ENCODE results near the gene CNN1. TPM values are rescaled to one million over a fixed set of nuclear protein-coding genes. Genes with fewer than 3 reads are reported as not detected.

Gene CNN1
- total and polyA plus RNA-seq, 2 of the 13 experiments (the other 11 are each of a cell fraction or from before 2014, with no cell fraction given) = 0.70 to 1.1 TPM

- no peaks in the 10 kb centered on the region for H3K9me3 ChIP-seq (ENCODE audit: low read length)
- no peak overlapping the region for H3K27ac ChIP-seq (ENCODE audit: extremely low read length, insufficient read depth, low read length)
- no peak overlapping the region for H3K9ac ChIP-seq (ENCODE audit: insufficient read depth, low read depth, low read length)
- H3K4me2 ChIP-seq (ENCODE audit: low read depth, low read length) = no peak overlapping the region
- ChIA-PET CTCF (ENCODE audit: low intra/inter-chr PET ratio, low total read pairs) (no interaction called here), POLR2A (no interaction called here)
- H3K79me2 ChIP-seq (ENCODE audit: insufficient read depth, low read length) = no peaks in the 10 kb centered on the region
- TF ChIP-seq HNF1B (CRISPR knock-in tag; IDR thresholded peaks at IDR 0.05) = no peak
- TF ChIP-seq BCL3 (CRISPR knock-in tag; IDR thresholded peaks at IDR 0.05) = no peak
- TF ChIP-seq STAG1 (CRISPR knock-in tag; IDR thresholded peaks at IDR 0.05) = no peak
- no peak for TF ChIP-seq PAF1 (CRISPR knock-in tag; IDR thresholded peaks at IDR 0.05)
- TF ChIP-seq CSRNP2 (CRISPR knock-in tag; conservative IDR thresholded peaks at IDR 0.05; ENCODE audit: low read depth) = no peak
- TF ChIP-seq PLRG1 (conservative IDR thresholded peaks at IDR 0.05) = no peak
- no peak for TF ChIP-seq BRD4 (CRISPR knock-in tag; IDR thresholded peaks at IDR 0.05)
- peaks cover 5 to 15% of the 10 kb centered on the region in 2 experiments; a peak in 4 of 5 replicates for H3K36me3 ChIP-seq (replicated peaks in 1 of 2; ENCODE audit: control insufficient read depth in 1 of 2, insufficient read depth in 2 of 2, low read length in 2 of 2)
- H2AFZ ChIP-seq (ENCODE audit: low read length) = no peak overlapping the region
- WGBS (ENCODE audit: low lambda C conversion rate) = 97% methylated on average over 16 of the region's 27 CpGs
- intact Hi-C loops (cut with micrococcal nuclease; ENCODE audit: unreplicated experiment) = loop anchor here (5.0 kb wide), 1 partner anchor 93 kb away; no protein-coding TSS in a partner anchor
- no peak overlapping the region for H3K4me3 ChIP-seq (replicated peaks in 1 of 3; ENCODE audit: insufficient read depth in 1 of 3, low read depth in 2 of 3, low read length in 3 of 3)
- H3K27me3 ChIP-seq (ENCODE audit: control insufficient read depth in 1 of 2, insufficient read depth in 2 of 2, low read length in 2 of 2) = no peaks in the 10 kb centered on the region; a peak in 1 of 5 replicates
- FAIRE-seq (no peak), ATAC-seq (no peak), DNase-seq (ENCODE audit: low spot score) (no peak)
- H3K4me1 ChIP-seq (ENCODE audit: insufficient read depth, low read length) = peaks cover 19% of the 10 kb centered on the region
- BruUV-seq (replicated peaks) = no TSS peak
- in situ Hi-C loops (cut with HindIII; ENCODE audit: extremely low pct_ligation_motif_present, low pct_unique_long_range_greater_than_20kb) = no loop called here
- H4K20me1 ChIP-seq (ENCODE audit: insufficient read depth, low read length) = no peaks in the 10 kb centered on the region
These were observed 43.9 kb upstream of the CNN1 start for GRCh38 chr19:11494634-11495285.

Data from HepG2 (cell line).